Measurements from ENCODE around the gene PARP11.

The PARP11 gene

GRCh38 chr12:3872800-3873636, at the start of gene PARP11:
Gene PARP11, minus strand, starts transcription at chr12:3873399. Its CDS starts 170 bp downstream, at chr12:3873229.
- TF ChIP-seq CTCF (IDR thresholded peaks at IDR 0.05; ENCODE audit: low read depth, low read length): no peak
- DNase-seq (ENCODE audit: extremely low read depth, low read depth): peak; percentile 89

GRCh38 chr12:3922033-3922432, 48.8 kb upstream of the PARP11 start:
- no peak for TF ChIP-seq CTCF (IDR thresholded peaks at IDR 0.05; ENCODE audit: low read depth, low read length)
- no peak for DNase-seq (ENCODE audit: extremely low read depth, low read depth)

- no peak for DNase-seq (ENCODE audit: extremely low read depth, low read depth)
- TF ChIP-seq CTCF (IDR thresholded peaks at IDR 0.05; ENCODE audit: low read depth, low read length): no peak
Measured at GRCh38 chr12:3921526-3921925, 48.3 kb upstream of the PARP11 start.

GRCh38 chr12:3921151-3921471, 47.9 kb upstream of the PARP11 start:
- TF ChIP-seq CTCF (IDR thresholded peaks at IDR 0.05; ENCODE audit: low read depth, low read length): no peak
- DNase-seq (ENCODE audit: extremely low read depth, low read depth): no peak

- TF ChIP-seq CTCF (IDR thresholded peaks at IDR 0.05; ENCODE audit: low read depth, low read length): no peak
- DNase-seq (ENCODE audit: extremely low read depth, low read depth): no peak
Measured at GRCh38 chr12:3920351-3921150, 47.4 kb upstream of the PARP11 start.

GRCh38 chr12:3913278-3913677, 40.1 kb upstream of the PARP11 start:
- DNase-seq (ENCODE audit: extremely low read depth, low read depth): no peak
- TF ChIP-seq CTCF (IDR thresholded peaks at IDR 0.05; ENCODE audit: low read depth, low read length): no peak

GRCh38 chr12:3912863-3913262, 39.7 kb upstream of the PARP11 start:
- DNase-seq (ENCODE audit: extremely low read depth, low read depth): no peak
- no peak for TF ChIP-seq CTCF (IDR thresholded peaks at IDR 0.05; ENCODE audit: low read depth, low read length)
